DND-41 (cell line): ENCODE results near the gene MANBA.

Experiments
- ATAC-seq: fragments of 200-7000 bp; cut with Tn5 transposase; 3 replicates; pipeline ENCODE4 v1.9.1; 2021; ENCODE audit warnings: low read depth; ENCODE audit not compliant: insufficient read depth
- DNase-seq: peaks from one replicate; pipeline ENCODE4 v3.0.0-alpha.2; 2020
- H2AFZ ChIP-seq: 2 replicates; pipeline ENCODE4 v1.6.0; 2012; ENCODE audit warnings: low read depth, low read length
- H3K27ac ChIP-seq: 2 replicates; pipeline ENCODE4 v1.5.1; 2012; ENCODE audit warnings: low read length, inconsistent platforms
- H3K27me3 ChIP-seq: fragments of 200-600 bp; sonication (generic); 2 replicates; pipeline ENCODE4 v1.6.0; 2012; ENCODE audit warnings: low read length, mild to moderate bottlenecking, inconsistent platforms; ENCODE audit not compliant: insufficient read depth, poor library complexity
- H3K36me3 ChIP-seq: 2 replicates; pipeline ENCODE4 v1.5.1; 2012; ENCODE audit warnings: low read length, inconsistent platforms; ENCODE audit not compliant: insufficient read depth
- H3K4me1 ChIP-seq: 2 replicates; pipeline ENCODE4 v1.5.1; 2012; ENCODE audit warnings: mild to moderate bottlenecking, low read length; ENCODE audit not compliant: insufficient read depth
- H3K4me2 ChIP-seq: 2 replicates; pipeline ENCODE4 v1.6.0; 2012; ENCODE audit warnings: mild to moderate bottlenecking, moderate library complexity, low read length, inconsistent platforms; ENCODE audit not compliant: insufficient read depth
- H3K4me3 ChIP-seq, 2 experiments: fragments of 200-600 bp in 1 of 2; shearing (Covaris generic) in 1 of 2; 2 replicates each; pipeline ENCODE4 v1.5.1; 2012 to 2016; ENCODE audit warnings: inconsistent platforms in 2 of 2, low read length in 2 of 2, mild to moderate bottlenecking in 2 of 2, low read depth in 1 of 2, moderate library complexity in 1 of 2
- H3K79me2 ChIP-seq: 2 replicates; pipeline ENCODE4 v1.6.0; 2012; ENCODE audit warnings: low read length, inconsistent platforms; ENCODE audit not compliant: insufficient read depth
- H3K9ac ChIP-seq: 2 replicates; pipeline ENCODE4 v1.6.0; 2012; ENCODE audit warnings: low read depth, mild to moderate bottlenecking, inconsistent platforms, low read length, moderate library complexity
- H3K9me3 ChIP-seq: 2 replicates; pipeline ENCODE4 v1.5.1; 2012; ENCODE audit warnings: low read length, moderate library complexity, mild to moderate bottlenecking, inconsistent platforms; ENCODE audit not compliant: insufficient read depth, severe bottlenecking
- H4K20me1 ChIP-seq: 2 replicates; pipeline ENCODE4 v1.6.0; 2012; ENCODE audit warnings: low read length; ENCODE audit not compliant: insufficient read depth
- CTCF ChIP-seq: IDR thresholded peaks from 2 replicates; pipeline ENCODE4 v1.5.1; 2012; ENCODE audit warnings: borderline replicate concordance, low read length, moderate library complexity, mild to moderate bottlenecking; ENCODE audit not compliant: poor library complexity, severe bottlenecking; ENCODE audit errors: extremely low read depth
- EZH2 ChIP-seq: IDR thresholded peaks from 3 replicates; pipeline ENCODE4 v1.6.1; 2012; ENCODE audit warnings: borderline replicate concordance, low read depth, mild to moderate bottlenecking, moderate library complexity, low read length, inconsistent platforms; ENCODE audit not compliant: severe bottlenecking

MANBA gene

GRCh38 chr4:102657206-102657605 is 103.6 kb downstream of the MANBA start:
- no peak for TF ChIP-seq CTCF
- no peak for TF ChIP-seq EZH2
- H3K4me1 ChIP-seq, result no peaks in the 10 kb centered on the region
- ATAC-seq, result no peak
- H3K27me3 ChIP-seq, result no peaks in the 10 kb centered on the region
- no peak overlapping the region for H3K9ac ChIP-seq
- H4K20me1 ChIP-seq, result no peaks in the 10 kb centered on the region
- no peak overlapping the region for H3K4me3 ChIP-seq
- no peaks in the 10 kb centered on the region for H3K79me2 ChIP-seq
- H3K9me3 ChIP-seq, result no peaks in the 10 kb centered on the region
- no peaks in the 10 kb centered on the region for H3K36me3 ChIP-seq
- no peak for DNase-seq
- no peak overlapping the region for H2AFZ ChIP-seq
- no peak overlapping the region for H3K4me2 ChIP-seq
- no peak overlapping the region for H3K27ac ChIP-seq

GRCh38 chr4:102647117-102647516 is 113.7 kb downstream of the MANBA start:
- no peak overlapping the region for H2AFZ ChIP-seq

DNA sequence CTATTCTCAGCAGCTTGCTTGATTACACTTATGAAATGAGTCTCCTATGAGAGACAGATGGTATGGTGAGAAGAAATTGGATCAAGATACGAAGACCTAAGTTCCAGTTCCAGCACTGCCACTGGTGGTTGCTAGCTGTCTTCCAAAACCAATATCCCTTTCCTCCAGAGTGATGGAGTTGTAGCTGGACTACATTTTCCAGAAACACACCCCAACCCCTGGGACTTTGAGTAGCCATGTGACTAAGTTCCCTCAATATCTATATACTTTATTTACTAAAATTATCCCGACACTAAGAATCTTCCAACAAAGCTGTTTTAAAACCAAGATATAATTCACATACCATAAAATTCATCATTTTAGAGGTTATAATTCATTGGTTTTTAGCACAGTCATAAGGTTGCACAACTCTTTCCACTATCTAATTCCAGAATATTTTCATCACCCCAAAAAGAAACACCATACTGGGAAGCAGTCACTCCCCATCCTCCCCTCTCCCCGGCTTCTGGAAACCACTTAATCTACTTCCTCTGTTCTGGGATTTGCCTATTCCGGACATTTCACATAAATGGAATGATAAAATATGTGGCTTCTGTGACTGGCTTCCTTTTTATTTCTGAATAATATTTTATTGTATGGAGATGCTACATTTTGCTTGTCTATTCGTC is 118.0 kb downstream of the MANBA start:
- H2AFZ ChIP-seq, result no peak overlapping the region
- H3K4me2 ChIP-seq, result no peak overlapping the region
- TF ChIP-seq CTCF, result no peak
- TF ChIP-seq EZH2, result no peak
- no peak overlapping the region for H3K9ac ChIP-seq
- ATAC-seq (no peak), DNase-seq (no peak)
- no peak overlapping the region for H3K27ac ChIP-seq
- no peaks in the 10 kb centered on the region for H3K27me3 ChIP-seq
- no peaks in the 10 kb centered on the region for H4K20me1 ChIP-seq
- no peaks in the 10 kb centered on the region for H3K4me1 ChIP-seq
- no peaks in the 10 kb centered on the region for H3K9me3 ChIP-seq
- no peak overlapping the region for H3K4me3 ChIP-seq
- peaks cover 8% of the 10 kb centered on the region; the same call in 1 of the 2 replicates for H3K36me3 ChIP-seq
- no peaks in the 10 kb centered on the region for H3K79me2 ChIP-seq

More at GRCh38 chr4:102647117-102647516, 113.7 kb downstream of the MANBA start:
- DNase-seq (no peak), ATAC-seq (no peak)
- no peaks in the 10 kb centered on the region for H3K9me3 ChIP-seq
- H3K4me1 ChIP-seq, result no peaks in the 10 kb centered on the region
- no peaks in the 10 kb centered on the region for H3K27me3 ChIP-seq
- H3K36me3 ChIP-seq, result peaks cover 23% of the 10 kb centered on the region; the same call in 1 of the 2 replicates
- TF ChIP-seq CTCF (no peak), EZH2 (no peak)
- no peaks in the 10 kb centered on the region for H3K79me2 ChIP-seq
- H3K4me2 ChIP-seq, result no peak overlapping the region
- no peak overlapping the region for H3K9ac ChIP-seq
- H4K20me1 ChIP-seq, result no peaks in the 10 kb centered on the region
- H3K4me3 ChIP-seq, result no peak overlapping the region
- H3K27ac ChIP-seq, result no peak overlapping the region

DNA sequence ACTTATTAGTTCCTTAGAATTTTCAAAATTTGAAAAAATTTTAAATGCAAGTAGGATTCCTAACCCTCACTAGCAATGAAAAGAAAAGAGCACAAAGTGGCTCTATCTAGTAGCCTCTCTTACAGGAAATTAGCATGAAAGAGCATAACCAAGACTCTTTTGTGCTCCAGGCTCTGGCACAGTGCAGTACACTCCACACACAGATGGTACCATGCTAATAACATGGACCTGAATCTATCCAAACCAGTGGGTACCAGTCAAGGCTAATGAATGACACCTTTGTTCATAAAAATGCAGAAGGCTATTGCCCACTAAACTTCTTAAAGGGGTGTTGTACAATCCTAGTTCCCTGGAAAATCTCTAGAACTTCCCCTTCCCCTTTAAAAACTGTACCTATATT is 119.0 kb downstream of the MANBA start:
- Histone ChIP-seq H3K9ac (no peak overlapping the region), H3K4me1 (no peaks in the 10 kb centered on the region), H3K4me2 (no peak overlapping the region), H3K36me3 (peaks cover 9% of the 10 kb centered on the region; the same call in 1 of the 2 replicates), H3K9me3 (no peaks in the 10 kb centered on the region), H4K20me1 (no peaks in the 10 kb centered on the region), H3K27me3 (no peaks in the 10 kb centered on the region), H3K4me3 (no peak overlapping the region), H2AFZ (no peak overlapping the region), H3K27ac (no peak overlapping the region), H3K79me2 (no peaks in the 10 kb centered on the region)
- ATAC-seq (no peak), DNase-seq (no peak)
- TF ChIP-seq CTCF (no peak), EZH2 (no peak)
